ENCODE measurements around the gene METTL27.
"Not testable (repeated sequence)": the region's sequence is repeated elsewhere in the genome, so short reads cannot be mapped to it uniquely, and the experiment has no call there.

The METTL27 gene

DNA sequence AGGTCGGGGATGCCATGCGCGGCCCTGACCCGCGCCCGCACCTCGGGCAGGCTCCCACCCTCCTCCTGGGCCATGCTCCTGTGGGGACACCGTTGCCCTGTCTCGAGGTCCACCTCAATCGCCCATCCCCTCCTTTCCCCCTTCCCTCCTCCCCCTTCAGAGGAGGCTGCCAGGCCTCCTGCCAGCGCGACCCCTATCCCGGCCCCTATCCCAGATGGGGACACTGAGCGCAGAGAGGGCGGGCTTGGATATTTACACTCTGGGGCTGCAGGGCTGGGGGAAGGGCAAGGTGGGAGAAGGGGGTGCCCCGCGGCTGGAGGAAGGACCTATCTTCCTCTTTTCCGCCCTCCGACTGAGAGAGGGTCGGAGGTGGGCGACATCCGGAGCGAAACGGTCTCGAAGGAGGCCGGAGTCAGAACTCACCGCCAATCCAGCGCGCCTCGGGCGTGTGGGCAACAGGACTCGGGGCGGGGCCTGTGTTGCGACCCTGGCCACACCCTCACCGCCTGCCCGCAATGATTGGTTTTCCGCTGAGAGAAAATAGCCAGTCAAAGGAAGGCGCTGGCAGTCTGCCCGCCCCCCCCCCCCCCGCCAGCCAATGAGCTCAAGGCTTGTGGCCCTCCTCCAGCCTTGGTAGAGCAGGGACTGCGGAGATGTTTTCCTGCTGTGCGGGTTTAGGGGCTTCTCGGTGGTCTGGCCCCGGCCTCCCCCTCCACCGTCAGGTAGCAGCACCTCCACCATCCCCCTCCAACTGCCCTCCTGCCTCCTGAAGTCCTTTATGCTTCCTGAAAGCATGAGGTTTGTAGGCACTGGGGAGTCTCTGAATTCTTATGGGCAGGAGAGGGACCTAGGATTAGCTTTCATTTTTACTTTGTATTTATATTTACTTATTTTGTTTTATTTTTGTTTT is at the start of gene METTL27:
METTL27 (minus strand) TSS at position 450 of the 910 bp plus-strand sequence; CDS start at position 74, 376 bp downstream.
- no peak for FAIRE-seq

- FAIRE-seq, result no peak
These were observed 49.0 kb upstream of the METTL27 start for GRCh38 chr7:73891178-73891885.

- no peak for FAIRE-seq
These were observed 48.3 kb upstream of the METTL27 start for GRCh38 chr7:73890555-73891147.

DNA sequence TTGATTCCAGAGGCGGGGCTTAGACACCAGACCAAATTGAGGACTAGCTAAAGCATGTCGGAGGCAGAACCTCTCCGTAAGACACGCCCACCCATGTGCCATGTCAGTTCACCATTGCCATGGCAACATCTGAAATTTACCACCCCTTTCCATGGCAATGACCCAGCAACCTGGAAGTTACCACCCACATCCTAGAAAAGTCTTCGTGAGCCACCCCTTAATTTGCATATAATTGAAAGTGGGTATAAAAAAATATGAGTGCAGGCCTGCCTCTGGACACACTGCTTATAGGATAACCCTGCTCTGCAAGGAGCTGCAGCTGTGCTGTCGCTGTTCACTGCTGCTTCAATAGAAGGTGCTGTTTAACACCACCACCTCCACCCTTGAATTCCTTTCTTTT is 46.6 kb upstream of the METTL27 start:
- FAIRE-seq, result no peak

- FAIRE-seq, result no peak
These were observed 45.4 kb upstream of the METTL27 start for GRCh38 chr7:73887762-73888161.

GRCh38 chr7:73885975-73886798 is 43.9 kb upstream of the METTL27 start:
- no peak for FAIRE-seq

- no peak for FAIRE-seq
These were observed 43.2 kb upstream of the METTL27 start for GRCh38 chr7:73885433-73885974.

DNA sequence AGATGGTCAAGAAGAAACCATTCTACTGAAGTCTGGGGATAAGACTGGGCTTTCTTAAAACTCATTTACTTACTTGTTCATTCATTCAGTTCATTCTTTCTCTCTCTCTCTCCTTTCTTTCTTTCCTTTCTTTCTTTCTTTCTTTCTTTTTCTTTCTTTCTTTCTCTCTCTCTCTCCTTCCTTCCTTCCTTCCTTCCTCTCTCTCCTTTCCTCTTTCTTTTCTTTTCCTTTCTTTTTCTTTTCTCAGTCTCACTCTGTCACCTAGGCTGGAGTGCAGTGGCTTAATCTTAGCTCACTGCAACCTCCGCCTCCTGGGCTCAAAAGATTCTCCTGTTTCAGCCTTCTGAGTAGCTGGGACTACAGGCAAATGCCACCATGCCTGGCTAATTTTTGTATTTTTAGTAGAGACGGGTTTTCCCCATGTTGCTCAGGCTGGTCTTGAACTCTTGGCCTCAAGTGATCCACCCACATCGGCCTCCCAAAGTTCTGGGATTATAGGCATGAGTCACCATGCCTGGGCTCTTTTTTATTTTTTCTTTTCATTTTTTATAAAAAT is 42.6 kb upstream of the METTL27 start:
- not testable (repeated sequence) for FAIRE-seq

DNA sequence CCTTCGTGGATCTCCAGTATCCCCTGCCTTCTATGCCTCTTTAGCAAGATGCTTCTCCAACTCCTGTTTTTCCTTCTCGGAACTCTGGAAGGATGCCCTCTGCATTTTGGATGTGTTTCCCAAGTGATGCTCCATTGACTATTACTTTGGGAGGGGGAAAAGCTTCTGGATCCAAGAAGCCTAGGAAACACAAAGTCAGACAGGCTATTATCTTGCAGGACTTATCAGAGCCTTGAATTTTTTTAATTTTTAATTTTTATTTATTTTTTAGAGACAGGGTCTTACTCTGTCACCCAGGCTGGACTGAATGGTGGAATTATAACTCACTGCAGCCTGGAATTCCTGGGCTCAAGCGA is 39.7 kb upstream of the METTL27 start:
- FAIRE-seq, result no peak

DNA sequence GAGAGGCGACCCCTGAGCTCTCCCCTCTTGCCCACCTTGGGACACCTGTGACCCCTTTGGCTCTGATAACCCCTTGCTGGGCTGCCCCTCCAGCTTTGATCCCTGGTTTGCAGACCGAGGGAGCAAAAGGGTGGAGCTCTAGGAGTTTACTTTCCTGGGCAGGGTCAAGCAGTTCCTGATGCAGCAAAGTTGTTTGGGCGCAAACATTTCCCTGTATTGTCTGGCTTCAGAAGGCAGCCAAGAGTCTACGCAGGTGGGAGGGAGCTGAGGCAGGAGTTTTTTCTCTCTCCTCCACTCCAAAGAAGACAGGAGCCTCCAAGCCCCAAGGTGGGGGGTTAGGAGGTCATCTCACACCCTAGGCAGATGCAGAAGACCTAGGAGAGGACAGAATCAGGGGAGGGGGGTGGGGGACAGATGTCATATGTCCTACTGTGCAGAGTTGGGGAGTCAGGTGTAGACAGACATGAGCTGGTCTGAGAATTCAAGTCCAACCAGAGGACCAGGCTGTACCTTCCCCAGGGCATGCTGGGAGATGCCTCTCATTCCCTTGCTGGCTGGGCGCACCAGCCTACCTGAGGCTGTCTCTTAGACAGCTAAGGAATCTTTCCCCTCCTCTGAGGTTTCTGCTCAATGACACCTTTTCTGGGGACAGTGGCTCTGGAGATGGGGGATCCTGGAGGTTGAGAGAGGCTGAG is 39.2 kb upstream of the METTL27 start:
- FAIRE-seq, result no peak

- FAIRE-seq, result no peak
These were observed 38.5 kb upstream of the METTL27 start for GRCh38 chr7:73880755-73881328.

DNA sequence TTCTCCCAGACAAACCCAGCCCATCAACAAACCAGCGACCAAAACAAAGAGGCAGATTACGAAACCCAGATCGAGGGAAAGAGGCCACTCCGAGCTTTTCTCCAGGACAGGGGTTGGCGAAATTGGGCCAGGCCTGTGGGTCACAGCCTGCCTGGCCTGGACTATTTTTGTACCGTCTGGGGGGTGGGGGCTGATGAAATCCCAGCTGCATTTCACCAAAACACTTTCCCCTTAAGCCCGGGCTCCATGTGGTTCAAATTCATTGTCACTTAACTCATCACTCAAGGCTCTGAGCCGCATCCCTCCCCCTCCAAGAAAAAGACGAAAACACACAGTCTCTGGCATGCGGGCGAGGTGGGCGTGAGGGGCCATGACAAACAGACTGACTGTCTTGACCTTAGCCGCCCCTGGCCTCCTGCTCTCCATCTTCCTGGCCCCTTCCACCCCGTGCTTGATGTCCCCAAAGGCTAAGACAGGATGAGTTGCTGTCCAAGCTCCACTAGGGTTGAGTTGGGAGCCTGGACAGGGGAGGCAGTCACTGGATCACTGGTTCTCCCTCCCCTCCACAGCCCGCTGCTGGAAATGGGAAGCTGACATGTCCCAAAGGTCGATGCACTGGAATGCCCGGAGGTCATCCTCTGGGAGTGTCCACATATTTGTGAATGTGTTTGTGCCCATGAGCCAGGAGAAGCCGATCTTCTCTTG is 37.8 kb upstream of the METTL27 start:
- FAIRE-seq, result no peak

- no peak for FAIRE-seq
These were observed 34.7 kb upstream of the METTL27 start for GRCh38 chr7:73876973-73877372.

DNA sequence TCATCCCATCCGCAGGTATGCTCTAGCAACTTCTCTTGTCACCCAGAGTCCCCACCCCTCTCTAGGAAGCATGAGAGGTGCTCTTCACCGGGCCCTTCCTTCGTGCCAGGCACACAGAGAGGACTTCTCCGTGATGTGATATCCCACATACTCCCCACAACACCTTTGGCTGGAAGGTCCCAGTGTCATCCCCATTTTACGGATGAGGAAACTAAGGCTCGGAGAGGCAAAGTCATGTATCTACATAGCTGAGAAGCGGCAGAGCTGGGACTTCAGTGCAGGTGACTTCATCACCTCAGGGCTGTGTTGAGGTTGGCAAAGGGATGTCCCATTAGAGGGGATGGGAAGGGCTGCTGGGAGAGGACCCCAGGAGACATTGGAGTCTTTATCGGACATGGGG is 34.0 kb upstream of the METTL27 start:
- no peak for FAIRE-seq

DNA sequence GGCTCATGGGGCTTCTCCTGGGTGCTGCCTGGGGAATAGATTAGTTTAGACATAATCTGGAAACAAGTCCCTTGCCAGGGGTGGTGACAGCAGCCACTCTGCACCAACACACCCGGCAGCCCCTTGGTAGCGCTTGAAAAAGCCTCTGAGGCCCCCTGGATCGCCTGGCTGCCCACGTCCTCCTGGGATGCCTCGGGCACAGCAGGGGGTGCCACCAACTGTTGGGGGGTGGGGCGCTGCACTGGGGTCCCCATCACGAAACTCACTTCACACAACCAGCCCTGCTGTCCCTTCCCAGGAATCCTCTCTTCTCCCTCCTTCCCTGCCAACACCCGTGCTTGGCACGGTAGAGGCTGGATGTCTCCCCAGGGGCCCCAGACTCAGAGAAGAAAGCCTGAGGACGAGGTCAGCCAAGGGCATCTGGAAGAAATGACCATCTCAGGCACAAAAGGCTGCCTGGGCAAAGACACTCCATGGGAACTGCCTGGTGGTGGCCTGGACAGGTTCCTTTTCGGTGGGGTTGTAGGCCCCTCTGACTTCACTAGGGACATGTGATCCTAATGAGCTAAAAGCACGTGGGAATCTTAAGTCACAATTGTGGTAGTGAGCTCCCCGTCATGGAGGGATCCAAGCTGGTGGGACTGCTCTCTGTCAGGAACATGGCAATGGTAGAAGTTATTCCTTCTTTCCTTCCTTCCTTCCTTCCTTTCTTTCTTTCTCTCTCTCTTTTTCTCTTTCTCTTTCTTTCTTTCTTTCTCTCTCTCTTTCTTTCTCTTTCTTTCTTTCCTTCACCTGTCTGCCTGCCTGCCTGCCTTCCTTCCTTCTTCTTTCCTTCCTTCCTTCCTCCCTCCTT is 30.0 kb upstream of the METTL27 start:
- FAIRE-seq, result no peak

GRCh38 chr7:73871163-73872011 is 29.1 kb upstream of the METTL27 start:
- no peak for FAIRE-seq

DNA sequence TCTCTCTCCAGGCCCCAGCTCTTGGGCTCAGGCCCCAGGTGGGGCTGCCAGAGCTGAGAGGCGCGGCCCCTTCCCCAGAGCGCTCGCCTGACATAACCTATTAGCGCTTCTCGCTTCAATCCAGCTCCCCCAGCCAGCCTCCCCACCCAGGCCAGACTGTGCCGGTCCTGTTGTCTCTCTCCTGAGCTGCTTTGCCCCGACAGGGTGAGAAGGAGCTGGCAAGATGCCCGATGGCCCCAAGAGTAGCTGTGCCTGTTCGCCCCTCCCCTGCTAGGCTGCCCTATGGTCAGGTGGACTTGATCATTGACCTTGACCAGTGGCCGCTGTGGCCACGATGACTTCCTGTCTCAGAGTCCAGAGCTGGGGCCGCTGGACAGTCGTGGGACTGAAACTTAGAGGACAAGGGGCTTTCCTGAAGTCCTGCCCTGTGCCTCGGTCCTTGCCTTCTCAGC is 27.8 kb upstream of the METTL27 start:
- no peak for FAIRE-seq

- no peak for FAIRE-seq
These were observed 26.9 kb upstream of the METTL27 start for GRCh38 chr7:73869011-73869798.
